Cardiac ventricle fibroblast (primary cell): ENCODE measurements around the gene KRTAP3-2. TPM values are rescaled to one million over a fixed set of nuclear protein-coding genes. Genes with fewer than 3 reads are reported as not detected.

ENCODE experiments used
- total RNA-seq: library from RNA; depleted of rRNA; stranded (reverse); fragments of >200 nt; gene quantifications from 2 replicates; pipeline ENCODE4 v1.2.3, GENCODE V29; 2015

KRTAP3-2 gene
- not detected in 2 replicates for total RNA-seq

DNA sequence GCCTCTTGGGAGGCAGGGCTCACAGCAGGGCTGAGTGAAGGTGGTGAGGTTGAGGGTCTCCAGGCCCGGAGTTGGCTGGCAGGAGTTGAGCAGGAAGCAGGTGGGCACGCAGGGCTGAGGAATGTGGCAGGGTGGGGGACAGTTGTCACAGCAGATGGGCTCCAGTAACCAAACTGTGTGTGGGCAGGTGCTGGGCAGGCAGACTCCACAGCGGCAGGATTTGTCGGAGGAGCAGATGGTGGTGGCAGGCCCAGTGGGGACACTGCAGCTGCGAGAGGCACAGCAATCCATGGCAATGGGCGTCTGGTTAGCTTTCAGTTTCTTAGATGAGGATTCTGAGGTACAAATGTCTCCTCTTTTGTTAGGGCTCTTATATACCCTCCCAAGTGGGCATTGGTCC, at the start of gene KRTAP3-2:
KRTAP3-2 (minus strand) TSS at position 344 of the 400 bp plus-strand sequence; CDS start at position 291, 53 bp downstream.

DNA sequence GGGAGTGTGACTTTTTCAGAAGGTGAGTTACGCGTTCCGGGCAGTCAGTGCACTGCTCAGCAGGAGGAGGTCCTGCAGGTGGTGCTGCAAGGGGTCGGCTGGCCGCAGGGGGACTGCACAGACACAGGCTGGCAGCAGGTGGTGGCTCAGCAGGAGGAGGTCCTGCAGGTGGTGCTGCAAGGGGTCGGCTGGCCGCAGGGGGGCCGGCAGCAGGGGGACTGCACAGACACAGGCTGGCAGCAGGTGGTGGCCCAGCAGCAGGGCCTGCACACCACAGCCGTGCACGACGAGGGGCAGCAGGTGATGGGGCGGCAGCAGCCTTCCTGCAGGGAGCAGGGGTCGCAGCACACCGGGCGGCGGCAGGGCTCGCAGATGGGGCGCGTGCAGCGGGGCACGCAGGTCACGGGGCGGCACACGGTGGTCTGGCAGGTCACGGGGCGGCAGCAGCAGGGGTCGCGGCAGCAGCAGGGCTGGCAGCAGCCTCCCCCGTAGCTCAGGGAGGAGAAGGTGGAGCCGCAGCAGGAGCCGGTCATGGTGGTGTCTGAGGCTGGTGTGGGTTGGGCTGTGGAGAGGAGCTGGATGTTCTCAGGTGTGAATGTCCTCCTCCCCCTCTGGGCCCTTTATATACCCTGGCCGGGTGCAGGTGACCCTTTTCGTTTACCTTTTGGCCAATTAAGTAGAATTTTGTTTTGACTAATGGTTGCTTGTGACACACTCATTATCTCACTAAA, 47.2 kb upstream of the KRTAP3-2 start, which contains the start of gene KRTAP2-1:
KRTAP2-1 (minus strand) TSS at position 582 of the 731 bp plus-strand sequence; CDS start at position 533, 49 bp downstream.

GRCh38 chr17:41040783-41041571, 41.3 kb upstream of the KRTAP3-2 start, which contains the start of gene KRTAP1-1:
TSS of gene KRTAP1-1 (minus strand) at chr17:41041450. CDS start at chr17:41041397, 53 bp downstream.

GRCh38 chr17:41034346-41034935, 34.7 kb upstream of the KRTAP3-2 start, which contains the start of gene KRTAP1-3:
TSS of gene KRTAP1-3 (minus strand) at chr17:41034874. CDS start at chr17:41034821, 53 bp downstream.

DNA sequence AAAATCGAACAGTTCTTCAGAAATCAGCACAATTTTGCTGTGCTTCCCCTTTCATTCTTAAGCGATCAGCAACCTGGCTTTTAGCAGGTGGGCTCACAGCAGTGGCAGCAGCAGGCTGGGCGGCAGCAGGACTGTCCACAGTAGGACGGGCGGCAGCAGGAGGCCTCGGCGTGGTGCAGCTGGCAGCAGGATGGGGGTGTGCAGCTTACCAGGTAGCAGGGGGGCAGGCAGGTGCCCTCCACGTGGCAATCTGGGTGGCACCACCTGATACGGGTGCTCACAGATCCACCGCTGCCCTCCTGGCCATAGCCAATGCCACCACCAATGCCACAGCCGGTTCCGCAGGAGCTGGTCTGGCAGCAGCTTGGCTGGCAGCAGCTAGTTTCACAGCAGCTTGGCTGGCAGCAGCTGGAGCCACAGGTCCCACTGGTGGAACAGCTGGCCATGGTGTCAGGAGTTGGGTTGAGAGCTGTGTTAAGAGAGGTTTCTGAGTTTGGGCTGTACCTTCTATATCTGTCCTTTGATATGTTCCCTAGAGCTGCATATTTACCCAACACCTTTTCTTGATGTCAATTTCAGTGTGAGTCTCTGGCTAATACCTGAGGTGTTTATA, 30.0 kb upstream of the KRTAP3-2 start, which contains the start of gene KRTAP1-4:
KRTAP1-4 (minus strand) TSS at position 563 of the 613 bp plus-strand sequence; CDS start at position 446, 117 bp downstream.

DNA sequence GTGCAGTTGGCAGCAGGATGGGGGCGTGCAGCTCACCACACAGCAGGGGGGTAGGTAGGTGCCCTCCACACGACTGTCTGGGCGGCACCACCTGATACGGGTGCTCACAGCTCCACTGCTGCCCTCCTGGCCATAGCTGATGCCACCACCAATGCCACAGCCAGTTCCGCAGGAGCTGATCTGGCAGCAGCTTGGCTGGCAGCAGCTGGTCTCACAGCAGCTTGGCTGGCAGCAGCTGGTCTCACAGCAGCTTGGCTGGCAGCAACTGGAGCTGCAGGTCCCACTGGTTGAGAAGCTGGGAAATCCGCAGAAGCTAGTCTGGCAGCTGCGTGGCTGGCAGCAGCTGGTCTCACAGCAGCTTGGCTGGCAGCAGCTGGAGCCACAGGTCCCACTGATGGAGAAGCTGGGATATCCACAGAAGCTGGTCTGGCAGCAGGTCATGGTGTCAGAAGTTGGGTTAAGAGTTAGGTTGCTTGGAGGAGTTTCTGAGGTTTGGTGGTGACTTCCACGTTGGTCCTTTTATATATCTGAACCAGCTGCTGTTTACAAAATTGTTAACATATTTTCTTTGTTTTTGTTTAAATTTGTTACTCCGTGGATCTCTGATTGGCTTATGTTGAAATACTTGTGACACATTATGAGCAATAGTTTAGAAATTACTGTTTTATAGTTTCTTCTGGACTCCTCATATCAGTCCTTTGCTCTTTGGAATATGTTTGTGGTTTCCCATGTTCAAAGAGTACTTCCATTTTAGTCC, 27.2 kb upstream of the KRTAP3-2 start, which contains the start of gene KRTAP1-5:
KRTAP1-5 (minus strand) TSS at position 494 of the 757 bp plus-strand sequence; CDS start at position 441, 53 bp downstream.

GRCh38 chr17:41008811-41009210, 9.1 kb upstream of the KRTAP3-2 start, which contains the start of gene KRTAP3-1:
TSS of gene KRTAP3-1 (minus strand) at chr17:41009128. CDS start at chr17:41009074, 54 bp downstream.

GRCh38 chr17:40993839-40994238, 5.9 kb downstream of the KRTAP3-2 start, which contains the start of gene KRTAP3-3:
TSS of gene KRTAP3-3 (minus strand) at chr17:40994164. CDS start at chr17:40994097, 67 bp downstream.

DNA sequence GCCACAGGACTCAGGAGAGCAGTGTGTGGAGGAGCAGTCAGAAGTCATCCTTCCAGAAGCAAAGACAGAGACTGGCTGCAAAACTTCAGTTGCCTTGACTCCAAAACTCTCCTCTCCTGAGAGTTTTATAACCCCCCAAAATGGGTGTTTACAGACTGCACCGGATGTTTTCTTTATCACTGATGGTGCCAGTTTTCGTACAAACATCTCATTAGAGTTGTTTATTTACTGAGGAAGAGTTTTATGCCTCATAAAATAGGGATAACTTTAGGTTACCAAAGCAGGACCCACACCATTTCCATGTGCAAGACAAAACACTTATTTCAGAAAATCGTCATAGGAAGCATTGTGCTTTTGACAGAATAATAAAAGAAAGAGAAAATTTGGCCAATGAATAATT, 15.5 kb downstream of the KRTAP3-2 start, which contains the start of gene KRT40:
KRT40 (minus strand) TSS at position 101 of the 400 bp plus-strand sequence; CDS start at position 48, 53 bp downstream.

GRCh38 chr17:40966848-40967247, 32.9 kb downstream of the KRTAP3-2 start, which contains the start of gene KRT39:
TSS of gene KRT39 (minus strand) at chr17:40966948. CDS start at chr17:40966856, 92 bp downstream.

Other genes with a start within 250 kb of the KRTAP3-2 start
- gene KRT25, start 244.6 kb downstream of the KRTAP3-2 start, total RNA-seq, result not detected in 2 replicates
- gene KRT26, start 227.7 kb downstream of the KRTAP3-2 start, total RNA-seq, result not detected in 2 replicates
- gene KRT27, start 217.4 kb downstream of the KRTAP3-2 start, total RNA-seq, result not detected in 2 replicates
- gene KRT28, start 199.9 kb downstream of the KRTAP3-2 start, total RNA-seq, result not detected in 2 replicates
- 8.9 and 10.4 TPM in 2 replicates for gene KRT10, start 177.3 kb downstream of the KRTAP3-2 start, total RNA-seq
- not detected in 2 replicates for gene KRT12, start 132.7 kb downstream of the KRTAP3-2 start, total RNA-seq
- gene KRT20, start 114.7 kb downstream of the KRTAP3-2 start, total RNA-seq, result not detected in 2 replicates
- gene KRT23, start 62.3 kb downstream of the KRTAP3-2 start, total RNA-seq, result not detected in 2 replicates
- not detected in 2 replicates for gene KRT39, start 33.0 kb downstream of the KRTAP3-2 start, total RNA-seq
- not detected in 2 replicates for gene KRT40, start 15.6 kb downstream of the KRTAP3-2 start, total RNA-seq
- not detected in 2 replicates for gene KRTAP3-3, start 5.7 kb downstream of the KRTAP3-2 start, total RNA-seq
- gene KRTAP3-1, start 9.2 kb upstream of the KRTAP3-2 start, total RNA-seq, result not detected in 2 replicates
- gene KRTAP1-5, start 27.3 kb upstream of the KRTAP3-2 start, total RNA-seq, result not detected in 2 replicates
- not detected in 2 replicates for gene KRTAP1-4, start 30.3 kb upstream of the KRTAP3-2 start, total RNA-seq
- not detected in 2 replicates for gene KRTAP1-3, start 35.0 kb upstream of the KRTAP3-2 start, total RNA-seq
- gene KRTAP1-1, start 41.5 kb upstream of the KRTAP3-2 start, total RNA-seq, result not detected in 2 replicates
- gene KRTAP2-1, start 47.4 kb upstream of the KRTAP3-2 start, total RNA-seq, result not detected in 2 replicates
- not detected in 2 replicates for gene KRTAP2-2, start 55.3 kb upstream of the KRTAP3-2 start, total RNA-seq
- gene KRTAP2-3, start 60.2 kb upstream of the KRTAP3-2 start, total RNA-seq, result not detected in 2 replicates
- gene KRTAP2-4, start 66.0 kb upstream of the KRTAP3-2 start, total RNA-seq, result not detected in 2 replicates
- not detected in 2 replicates for gene KRTAP4-7, start 84.2 kb upstream of the KRTAP3-2 start, total RNA-seq
- not detected in 2 replicates for gene KRTAP4-8, start 98.2 kb upstream of the KRTAP3-2 start, total RNA-seq
- gene KRTAP4-16, start 102.3 kb upstream of the KRTAP3-2 start, total RNA-seq, result not detected in 2 replicates
- not detected in 2 replicates for gene KRTAP4-9, start 105.5 kb upstream of the KRTAP3-2 start, total RNA-seq
- gene KRTAP4-11, start 118.5 kb upstream of the KRTAP3-2 start, total RNA-seq, result not detected in 2 replicates
- gene KRTAP4-12, start 124.3 kb upstream of the KRTAP3-2 start, total RNA-seq, result not detected in 2 replicates
- not detected in 2 replicates for gene KRTAP4-6, start 140.6 kb upstream of the KRTAP3-2 start, total RNA-seq
- gene KRTAP4-5, start 149.9 kb upstream of the KRTAP3-2 start, total RNA-seq, result not detected in 2 replicates
- not detected in 2 replicates for gene KRTAP4-4, start 160.8 kb upstream of the KRTAP3-2 start, total RNA-seq
- not detected in 2 replicates for gene KRTAP4-3, start 168.3 kb upstream of the KRTAP3-2 start, total RNA-seq
- not detected in 2 replicates for gene KRTAP4-2, start 178.3 kb upstream of the KRTAP3-2 start, total RNA-seq
- not detected in 2 replicates for gene KRTAP4-1, start 185.0 kb upstream of the KRTAP3-2 start, total RNA-seq
- gene KRTAP9-1, start 190.0 kb upstream of the KRTAP3-2 start, total RNA-seq, result not detected in 2 replicates
- gene KRTAP9-2, start 226.7 kb upstream of the KRTAP3-2 start, total RNA-seq, result not detected in 2 replicates
- gene KRTAP9-3, start 232.5 kb upstream of the KRTAP3-2 start, total RNA-seq, result not detected in 2 replicates
- not detected in 2 replicates for gene KRTAP9-8, start 238.1 kb upstream of the KRTAP3-2 start, total RNA-seq
- gene KRTAP9-4, start 249.8 kb upstream of the KRTAP3-2 start, total RNA-seq, result not detected in 2 replicates